OCI-LY3 (cell line): ENCODE measurements around the gene HNRNPDL.

Source experiments
- EZH2phosphoT487 ChIP-seq: fragments of 200-600 bp; shearing (Covaris generic); IDR thresholded peaks from 2 replicates; pipeline ENCODE4 v1.6.1; 2018; ENCODE audit warnings: antibody characterized with exemption, mixed run types, low read depth
- TF ChIP-seq, protein P1 (sequence below): fragments of 200-600, 300-600 bp; sonication (generic); IDR thresholded peaks from 2 replicates; pipeline ENCODE4 v1.5.1; 2014; ENCODE audit warnings: antibody characterized with exemption, low read length, low read depth

- TF ChIP-seq, protein P1, sequence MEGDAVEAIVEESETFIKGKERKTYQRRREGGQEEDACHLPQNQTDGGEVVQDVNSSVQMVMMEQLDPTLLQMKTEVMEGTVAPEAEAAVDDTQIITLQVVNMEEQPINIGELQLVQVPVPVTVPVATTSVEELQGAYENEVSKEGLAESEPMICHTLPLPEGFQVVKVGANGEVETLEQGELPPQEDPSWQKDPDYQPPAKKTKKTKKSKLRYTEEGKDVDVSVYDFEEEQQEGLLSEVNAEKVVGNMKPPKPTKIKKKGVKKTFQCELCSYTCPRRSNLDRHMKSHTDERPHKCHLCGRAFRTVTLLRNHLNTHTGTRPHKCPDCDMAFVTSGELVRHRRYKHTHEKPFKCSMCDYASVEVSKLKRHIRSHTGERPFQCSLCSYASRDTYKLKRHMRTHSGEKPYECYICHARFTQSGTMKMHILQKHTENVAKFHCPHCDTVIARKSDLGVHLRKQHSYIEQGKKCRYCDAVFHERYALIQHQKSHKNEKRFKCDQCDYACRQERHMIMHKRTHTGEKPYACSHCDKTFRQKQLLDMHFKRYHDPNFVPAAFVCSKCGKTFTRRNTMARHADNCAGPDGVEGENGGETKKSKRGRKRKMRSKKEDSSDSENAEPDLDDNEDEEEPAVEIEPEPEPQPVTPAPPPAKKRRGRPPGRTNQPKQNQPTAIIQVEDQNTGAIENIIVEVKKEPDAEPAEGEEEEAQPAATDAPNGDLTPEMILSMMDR, result no peak
- no peak for TF ChIP-seq EZH2phosphoT487
These were observed at the start of gene HNRNPDL, which contains the start of gene ENOPH1 for GRCh38 chr4:82430193-82430963.
